Activated T-cell treated with anti-CD3 and anti-CD28 coated beads, Interleukin-2, amount 50 U/mL, for 24 hours (primary cell): Measurements from ENCODE around the gene SDC1.

Experiments used
- DNase-seq: peaks from one replicate; pipeline ENCODE4 v3.0.0-alpha.2; 2020
- H3K27ac Mint-ChIP-seq: 2 replicates; pipeline ENCODE4 v1.8.0; 2020; ENCODE audit warnings: mild to moderate bottlenecking, mixed read lengths
- H3K27me3 Mint-ChIP-seq: 2 replicates; pipeline ENCODE4 v1.8.0; 2020; ENCODE audit warnings: mixed read lengths
- H3K36me3 Mint-ChIP-seq: 2 replicates; pipeline ENCODE4 v1.8.0; 2020; ENCODE audit warnings: low read depth, mixed read lengths
- H3K4me1 Mint-ChIP-seq: 2 replicates; pipeline ENCODE4 v1.8.0; 2020; ENCODE audit warnings: low read depth, mixed read lengths
- H3K4me3 Mint-ChIP-seq: 2 replicates; pipeline ENCODE4 v1.8.0; 2020; ENCODE audit warnings: mild to moderate bottlenecking, moderate library complexity, mixed read lengths
- H3K9me3 Mint-ChIP-seq: 2 replicates; pipeline ENCODE4 v1.8.0; 2020; ENCODE audit warnings: mixed read lengths

SDC1 gene

DNA sequence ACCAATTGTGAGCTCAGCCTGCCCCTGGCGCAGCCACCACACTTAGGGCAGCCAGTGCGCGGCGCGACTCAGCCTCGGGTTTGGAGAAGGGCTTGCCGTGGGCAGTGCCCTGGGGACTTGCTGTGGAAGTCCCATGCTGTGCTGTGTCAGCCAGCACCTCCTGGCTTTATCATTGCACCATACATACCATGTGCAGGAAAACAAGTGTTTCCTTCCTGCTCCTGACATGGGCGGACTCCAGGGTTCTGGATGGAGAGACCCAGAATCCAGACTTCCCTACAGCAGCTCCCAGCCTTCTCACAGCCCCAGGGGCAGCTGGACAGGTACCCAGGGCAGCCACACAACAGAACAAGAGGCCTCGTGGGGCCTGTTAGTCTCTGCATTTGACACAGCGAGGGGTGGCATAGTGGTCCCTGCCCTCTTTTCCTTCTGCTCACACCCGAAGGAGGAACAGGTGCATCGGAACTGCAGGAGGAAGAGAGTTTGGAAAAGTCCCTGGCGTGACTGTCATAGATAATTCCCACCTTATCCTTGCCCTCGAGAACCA is 54.2 kb downstream of the SDC1 start:
- Mint-ChIP-seq H3K36me3 (no peaks in the 10 kb centered on the region), H3K27ac (no peak overlapping the region), H3K27me3 (peaks cover 4% of the 10 kb centered on the region), H3K4me1 (no peaks in the 10 kb centered on the region), H3K4me3 (no peak overlapping the region), H3K9me3 (no peaks in the 10 kb centered on the region)
- DNase-seq, result no peak

DNA sequence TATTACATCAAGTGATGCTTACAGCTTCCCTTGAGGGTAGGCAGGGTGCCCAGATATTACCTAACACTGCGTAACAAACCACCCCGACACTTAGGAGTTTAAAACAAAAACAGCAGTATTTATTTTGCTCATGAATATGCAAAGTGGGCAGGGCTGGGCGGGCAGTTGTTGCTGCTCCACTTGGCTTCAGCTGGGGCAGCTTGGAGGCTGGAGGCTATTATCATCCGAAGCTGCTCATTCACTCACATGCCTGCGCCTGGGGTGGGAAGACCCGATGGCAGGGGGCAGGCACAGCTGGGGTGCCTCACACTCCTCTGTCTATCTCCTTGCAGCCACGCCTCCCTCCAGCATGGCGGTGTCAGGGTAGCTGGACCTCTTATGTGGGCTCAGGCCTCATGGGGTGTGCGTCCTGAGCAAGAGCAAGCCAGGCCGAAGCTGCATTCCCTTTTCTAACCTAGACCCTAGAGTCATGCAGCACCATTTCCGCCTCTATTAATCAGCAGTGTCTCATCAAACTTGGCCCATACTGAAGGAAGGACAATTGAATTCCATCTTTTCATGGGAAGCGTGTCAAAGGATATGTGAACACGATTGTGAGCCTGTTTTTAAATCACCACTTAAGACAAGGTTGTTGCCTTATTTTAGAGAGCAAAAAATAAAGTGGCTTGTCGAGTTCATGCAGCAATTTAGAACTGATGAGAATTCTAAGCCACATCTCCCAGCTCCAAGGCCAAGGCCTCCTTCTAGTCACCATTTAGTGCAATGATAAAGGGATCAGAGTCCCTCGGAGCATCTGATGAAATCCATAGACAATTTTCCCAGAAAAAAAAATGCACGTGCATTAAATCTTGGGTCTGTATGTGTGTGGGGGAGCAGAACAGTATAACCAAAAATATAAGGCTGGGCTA is 54.9 kb downstream of the SDC1 start:
- no peak overlapping the region for H3K27ac Mint-ChIP-seq
- no peak for DNase-seq
- H3K9me3 Mint-ChIP-seq, result no peaks in the 10 kb centered on the region
- H3K27me3 Mint-ChIP-seq, result peaks cover 4% of the 10 kb centered on the region
- H3K36me3 Mint-ChIP-seq, result no peaks in the 10 kb centered on the region
- no peak overlapping the region for H3K4me3 Mint-ChIP-seq
- H3K4me1 Mint-ChIP-seq, result no peaks in the 10 kb centered on the region

DNA sequence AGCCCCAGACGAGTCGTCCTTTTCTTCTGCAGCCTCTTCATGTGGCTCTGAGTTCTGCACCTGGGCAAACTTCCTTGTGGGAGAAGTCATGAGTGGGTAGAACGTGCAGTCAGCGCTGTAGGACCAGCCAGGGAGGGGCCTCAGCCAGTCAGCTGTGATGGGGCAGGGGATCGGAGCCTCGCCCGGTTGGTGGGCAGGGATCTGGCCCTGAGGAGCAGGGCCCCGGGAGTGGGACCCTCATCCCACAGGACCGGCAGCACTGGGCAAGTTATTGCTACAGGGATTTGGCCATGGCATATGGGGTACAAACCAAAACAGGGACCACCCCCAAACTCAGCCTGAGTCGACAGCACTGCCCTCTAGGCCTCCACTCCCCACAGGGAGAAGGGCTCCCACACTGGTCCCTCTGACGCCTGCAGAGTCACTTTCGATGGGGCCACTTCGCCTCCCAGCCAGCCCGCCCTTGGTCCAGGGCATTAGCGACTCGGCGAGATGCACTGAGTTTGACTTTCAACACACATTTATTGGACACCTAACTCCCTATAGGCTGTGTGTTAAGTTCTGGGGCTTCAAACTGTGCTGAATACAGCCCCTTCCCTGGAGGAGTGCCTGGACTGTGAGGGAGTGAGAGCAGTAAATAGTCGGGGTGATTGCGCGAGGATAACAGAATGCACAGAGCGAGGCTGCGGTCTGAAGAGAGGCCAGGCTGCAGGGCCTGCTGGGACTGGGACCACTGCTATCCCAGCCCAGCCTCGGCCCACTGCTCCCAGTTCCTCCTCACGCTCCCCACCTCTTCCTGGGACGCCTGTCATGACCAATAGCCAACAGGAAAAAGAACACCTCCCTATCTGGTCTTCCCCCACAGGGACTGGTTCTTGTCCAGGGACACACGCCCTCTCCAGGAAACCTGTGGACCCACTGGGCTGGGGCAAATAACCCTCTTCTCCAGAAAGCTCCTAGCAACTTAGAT is 55.9 kb downstream of the SDC1 start:
- peaks cover 4% of the 10 kb centered on the region for H3K27me3 Mint-ChIP-seq
- H3K36me3 Mint-ChIP-seq, result no peaks in the 10 kb centered on the region
- H3K27ac Mint-ChIP-seq, result no peak overlapping the region
- H3K4me1 Mint-ChIP-seq, result no peaks in the 10 kb centered on the region
- H3K9me3 Mint-ChIP-seq, result no peaks in the 10 kb centered on the region
- DNase-seq, result no peak
- no peak overlapping the region for H3K4me3 Mint-ChIP-seq

DNA sequence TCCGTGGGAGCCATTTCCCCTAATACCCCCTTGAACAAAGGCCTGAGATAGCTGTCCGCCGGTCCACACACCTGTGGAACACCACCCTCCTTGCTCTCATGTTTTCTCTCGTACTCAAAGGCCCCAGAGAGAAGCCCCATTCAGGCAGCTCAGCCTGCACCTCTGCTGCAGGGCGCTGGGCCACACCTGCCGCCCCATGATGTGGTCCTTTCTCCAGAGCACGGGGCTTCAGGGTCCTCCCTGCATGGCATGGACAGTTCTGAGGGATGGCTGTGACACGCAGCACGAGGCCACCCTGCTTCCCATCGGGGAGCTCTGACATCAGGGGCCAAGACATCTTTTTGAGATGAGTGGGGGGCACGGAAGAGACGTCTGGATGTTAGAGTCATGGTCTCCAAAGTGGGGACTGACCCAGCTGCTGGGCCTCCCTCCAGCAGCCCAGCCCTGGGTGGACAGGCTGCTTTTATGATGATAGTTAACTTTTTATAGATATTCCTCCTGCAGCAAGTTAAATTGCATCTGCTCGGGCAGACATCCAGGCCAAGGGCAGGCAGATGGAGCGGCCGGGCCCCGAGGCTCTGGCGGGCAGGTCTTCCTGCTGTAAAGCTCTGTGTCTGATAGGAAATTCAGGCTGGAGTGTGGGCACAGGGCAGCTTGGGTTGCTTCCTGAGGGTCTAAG is 56.7 kb downstream of the SDC1 start:
- no peaks in the 10 kb centered on the region for H3K36me3 Mint-ChIP-seq
- H3K27ac Mint-ChIP-seq, result no peak overlapping the region
- H3K4me1 Mint-ChIP-seq, result no peaks in the 10 kb centered on the region
- no peaks in the 10 kb centered on the region for H3K9me3 Mint-ChIP-seq
- H3K27me3 Mint-ChIP-seq, result peaks cover 4% of the 10 kb centered on the region
- DNase-seq, result no peak
- no peak overlapping the region for H3K4me3 Mint-ChIP-seq

DNA sequence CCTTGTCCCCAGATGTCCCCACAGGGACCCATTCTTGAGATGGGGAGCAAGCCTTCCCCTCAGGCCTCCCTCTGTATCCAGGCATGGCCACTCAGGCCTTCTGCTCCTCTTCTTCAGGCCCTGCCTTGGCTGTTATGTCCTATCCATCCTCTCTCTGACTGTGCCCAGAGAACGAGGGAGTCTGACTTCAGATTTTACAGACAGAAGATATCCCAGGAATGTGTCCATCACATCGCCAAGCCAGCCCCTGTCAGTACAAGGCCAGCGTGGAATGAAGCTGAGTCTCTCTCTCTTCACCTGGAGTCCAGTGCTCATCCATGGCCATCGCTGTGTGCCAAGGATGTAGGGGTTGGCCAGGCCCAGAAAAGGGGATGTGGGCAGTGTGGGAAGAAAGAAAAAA is 57.6 kb downstream of the SDC1 start:
- DNase-seq, result no peak
- peaks cover 4% of the 10 kb centered on the region for H3K27me3 Mint-ChIP-seq
- no peak overlapping the region for H3K4me3 Mint-ChIP-seq
- H3K27ac Mint-ChIP-seq, result no peak overlapping the region
- no peaks in the 10 kb centered on the region for H3K9me3 Mint-ChIP-seq
- no peaks in the 10 kb centered on the region for H3K4me1 Mint-ChIP-seq
- no peaks in the 10 kb centered on the region for H3K36me3 Mint-ChIP-seq

DNA sequence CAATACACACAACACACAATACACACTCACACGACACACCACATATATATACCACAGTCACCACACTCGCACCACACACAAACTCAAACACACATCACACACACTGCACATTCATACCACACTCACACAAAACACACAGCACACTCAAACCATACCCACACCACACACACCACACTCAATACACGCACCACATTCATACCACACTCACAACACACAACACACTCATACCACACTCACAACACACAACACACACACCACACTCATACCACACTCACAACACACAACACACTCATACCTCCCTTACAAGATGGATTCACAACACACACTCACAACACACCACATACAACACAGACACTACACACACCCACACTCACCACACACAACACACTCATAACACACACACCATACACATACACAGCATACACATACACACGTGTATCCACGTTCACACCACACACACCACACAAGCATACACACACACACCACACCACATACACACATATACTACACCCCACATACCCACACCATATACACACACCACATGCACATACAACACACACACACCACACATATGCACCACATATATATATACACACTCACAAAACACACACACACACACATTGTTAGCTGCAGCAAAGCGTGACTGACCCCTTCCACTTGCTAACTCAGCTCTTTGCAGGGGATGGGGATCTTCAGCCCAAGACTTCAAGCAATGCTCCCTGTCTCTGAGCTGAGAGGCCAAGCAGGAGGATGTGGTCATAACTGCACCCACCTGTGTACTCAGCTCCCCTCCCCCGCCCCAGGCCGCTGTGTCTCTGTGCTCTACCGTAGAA is 59.0 kb downstream of the SDC1 start:
- DNase-seq, result no peak
- Mint-ChIP-seq H3K4me1 (no peaks in the 10 kb centered on the region), H3K27me3 (peaks cover 4% of the 10 kb centered on the region), H3K9me3 (no peaks in the 10 kb centered on the region), H3K27ac (no peak overlapping the region), H3K4me3 (no peak overlapping the region), H3K36me3 (no peaks in the 10 kb centered on the region)

DNA sequence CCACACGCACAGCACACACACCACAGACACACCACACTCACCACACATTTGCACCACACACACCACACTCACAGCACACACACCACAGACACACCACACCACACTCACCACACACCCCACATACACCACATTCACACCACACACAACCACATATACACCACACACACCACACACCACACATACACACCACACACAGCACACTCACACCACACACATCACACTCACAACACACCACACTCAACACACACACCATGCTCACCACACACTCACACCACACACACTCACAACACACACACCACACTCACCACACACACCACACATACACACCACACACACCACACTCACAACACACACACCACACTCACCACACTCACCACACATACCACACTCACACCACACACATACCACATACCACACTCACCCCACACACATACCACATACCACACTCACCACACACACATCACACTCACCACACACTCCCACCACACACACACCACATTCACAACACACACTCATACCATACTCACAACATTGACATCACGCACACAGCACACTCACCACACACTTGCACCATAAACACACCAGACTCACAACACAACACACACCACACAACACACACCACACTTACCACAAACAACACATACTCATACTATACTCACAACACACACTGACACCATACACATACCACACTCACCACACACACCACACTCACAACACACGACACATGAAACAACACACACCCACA is 60.0 kb downstream of the SDC1 start:
- H3K36me3 Mint-ChIP-seq, result no peaks in the 10 kb centered on the region
- no peaks in the 10 kb centered on the region for H3K4me1 Mint-ChIP-seq
- no peak overlapping the region for H3K4me3 Mint-ChIP-seq
- H3K27me3 Mint-ChIP-seq, result peaks cover 8% of the 10 kb centered on the region
- DNase-seq, result no peak
- H3K9me3 Mint-ChIP-seq, result no peaks in the 10 kb centered on the region
- H3K27ac Mint-ChIP-seq, result no peak overlapping the region

DNA sequence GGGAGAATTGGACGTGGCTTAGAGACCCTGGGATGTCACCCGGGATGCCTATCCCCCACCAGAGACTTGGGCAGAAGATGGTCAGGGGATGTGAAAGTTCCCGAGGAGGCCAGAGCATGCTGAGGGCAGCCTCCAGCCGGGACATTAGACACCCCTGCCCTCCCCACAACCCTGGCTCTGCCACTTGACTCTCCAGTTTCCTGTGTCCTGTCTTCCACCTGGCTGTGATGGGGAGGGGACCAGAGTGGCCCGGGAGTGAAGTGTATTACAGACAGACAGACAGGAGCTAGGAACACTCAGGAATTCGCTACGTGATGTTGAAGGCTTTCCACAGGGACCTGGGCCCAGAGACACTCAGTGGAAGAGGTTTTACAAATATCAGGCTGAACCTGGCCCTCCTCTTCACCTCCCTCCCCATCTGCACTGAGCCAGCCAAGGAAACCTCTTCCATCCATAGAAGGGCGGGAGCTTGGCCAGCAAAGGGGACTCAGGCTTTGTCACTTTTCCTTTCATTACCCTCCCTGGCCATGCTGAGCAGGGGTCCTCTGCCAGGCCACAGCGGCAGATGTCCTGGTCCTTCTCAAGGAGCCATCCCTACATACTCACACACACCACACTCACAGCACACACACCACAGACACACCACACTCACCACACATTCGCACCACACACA is 60.7 kb downstream of the SDC1 start:
- Mint-ChIP-seq H3K4me1 (no peaks in the 10 kb centered on the region), H3K27me3 (peaks cover 15% of the 10 kb centered on the region), H3K9me3 (peaks cover 4% of the 10 kb centered on the region), H3K36me3 (no peaks in the 10 kb centered on the region), H3K27ac (no peak overlapping the region), H3K4me3 (no peak overlapping the region)
- DNase-seq, result no peak

DNA sequence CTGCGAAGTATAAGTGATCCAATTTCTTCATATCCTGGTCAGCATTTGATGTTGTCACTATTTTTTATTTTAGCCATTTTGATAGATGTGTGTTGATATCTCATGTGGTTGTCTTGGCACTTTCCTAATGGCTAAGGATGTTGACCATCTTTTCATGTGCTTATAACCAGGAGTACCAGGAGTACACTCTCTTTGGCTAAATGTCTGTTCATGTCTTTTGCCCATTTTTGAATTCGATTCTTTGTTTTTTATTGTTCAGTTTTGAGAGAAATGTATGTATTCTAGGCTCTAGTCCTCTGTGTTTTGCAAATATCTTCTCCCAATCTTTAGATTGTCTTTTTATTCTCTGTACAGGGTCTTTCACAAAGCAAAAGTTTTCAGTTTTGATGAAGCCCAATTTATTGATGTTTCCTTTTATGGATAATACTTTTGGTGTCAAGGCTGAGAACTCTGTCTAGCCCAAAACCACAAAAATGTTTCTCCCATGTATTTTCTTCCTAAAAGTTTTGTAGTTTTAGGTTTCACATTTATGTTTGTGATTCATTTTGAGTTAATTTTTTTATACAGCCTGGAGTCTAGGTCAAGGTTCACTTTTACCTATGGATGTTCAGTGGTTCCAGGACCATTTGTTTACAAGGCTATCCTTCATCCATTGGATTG is 65.4 kb downstream of the SDC1 start:
- DNase-seq, result no peak
- Mint-ChIP-seq H3K27me3 (peaks cover 21% of the 10 kb centered on the region), H3K4me3 (no peak overlapping the region), H3K36me3 (no peaks in the 10 kb centered on the region), H3K9me3 (peaks cover 4% of the 10 kb centered on the region), H3K27ac (no peak overlapping the region), H3K4me1 (no peaks in the 10 kb centered on the region)

DNA sequence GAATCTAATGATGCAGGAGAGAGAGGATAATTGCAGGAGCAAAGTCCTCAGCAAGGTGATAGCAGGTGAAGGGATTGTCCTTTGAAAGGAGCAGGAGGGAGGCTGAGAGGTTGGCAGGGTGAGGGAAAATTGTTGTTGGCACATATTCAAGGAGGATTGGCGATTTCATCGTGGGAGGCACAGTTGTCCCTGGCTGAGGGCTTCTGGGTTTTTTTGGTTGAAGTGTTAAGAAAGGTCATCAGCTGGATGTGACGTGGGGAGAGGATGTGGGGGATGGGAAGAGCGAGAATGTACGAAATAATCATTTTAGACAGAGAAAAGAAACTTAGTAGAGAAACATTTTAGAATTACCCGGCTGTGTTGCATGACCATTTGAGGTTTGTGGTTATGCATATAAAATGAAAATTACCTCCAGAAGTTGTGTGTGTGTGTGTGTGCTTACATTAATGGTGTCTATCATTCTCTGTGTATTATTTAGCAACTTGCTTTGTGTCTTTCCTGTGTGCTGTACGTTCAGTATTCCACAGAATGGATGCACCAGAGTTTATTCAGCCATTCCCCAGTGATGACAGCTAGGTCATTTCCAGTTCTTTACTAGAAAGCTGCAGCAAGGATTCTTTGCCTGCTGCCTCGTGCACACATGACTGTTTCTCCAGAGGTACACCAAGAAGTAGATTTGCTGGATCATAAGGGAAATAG is 67.6 kb downstream of the SDC1 start:
- H3K27ac Mint-ChIP-seq, result no peak overlapping the region
- H3K4me1 Mint-ChIP-seq, result no peaks in the 10 kb centered on the region
- H3K36me3 Mint-ChIP-seq, result no peaks in the 10 kb centered on the region
- no peak overlapping the region for H3K4me3 Mint-ChIP-seq
- peaks cover 4% of the 10 kb centered on the region for H3K9me3 Mint-ChIP-seq
- peaks cover 26% of the 10 kb centered on the region for H3K27me3 Mint-ChIP-seq
- DNase-seq, result no peak

DNA sequence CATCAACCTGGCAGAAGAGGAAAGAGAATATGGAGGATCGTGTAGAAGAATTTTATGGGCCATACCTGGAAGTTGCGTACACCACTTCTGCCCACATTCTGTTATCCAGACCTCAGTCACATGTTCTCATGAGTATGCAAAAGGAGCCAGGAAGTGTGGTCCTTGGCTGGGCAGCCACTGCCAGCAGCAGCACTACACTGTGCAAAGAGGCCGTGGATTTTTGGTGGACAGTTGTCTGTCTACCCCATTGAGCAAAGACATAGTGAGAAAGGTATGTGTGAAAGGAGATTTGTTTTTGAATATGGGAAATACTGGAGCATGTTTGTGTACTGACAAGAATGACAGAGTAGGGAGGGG is 68.1 kb downstream of the SDC1 start:
- no peak overlapping the region for H3K4me3 Mint-ChIP-seq
- peaks cover 4% of the 10 kb centered on the region for H3K9me3 Mint-ChIP-seq

More for the DNA sequence above, 68.1 kb downstream of the SDC1 start:
- Mint-ChIP-seq H3K27me3 (peaks cover 26% of the 10 kb centered on the region), H3K4me1 (no peaks in the 10 kb centered on the region), H3K27ac (no peak overlapping the region), H3K36me3 (no peaks in the 10 kb centered on the region)
- DNase-seq, result no peak
